Mononuclear cell (primary cell): ENCODE data around the gene PDX1. TPM values are rescaled to one million over a fixed set of nuclear protein-coding genes. Genes with fewer than 3 reads are reported as not detected.

Experiments used
- H3K27me3 ChIP-seq: 2 replicates; pipeline ENCODE4 v1.6.0; 2011; ENCODE audit warnings: low read length, control low read depth; ENCODE audit not compliant: insufficient read depth
- H3K4me1 ChIP-seq: 2 replicates; pipeline ENCODE4 v1.5.1; 2011; ENCODE audit warnings: mild to moderate bottlenecking, low read length, control low read depth; ENCODE audit not compliant: insufficient read depth
- H3K4me3 ChIP-seq: 2 replicates; pipeline ENCODE4 v1.5.1; 2011; ENCODE audit warnings: mild to moderate bottlenecking, low read length, moderate library complexity
- H3K9me3 ChIP-seq: 2 replicates; pipeline ENCODE4 v1.5.1; 2011; ENCODE audit warnings: low read depth, mild to moderate bottlenecking, control low read depth, low read length
- total RNA-seq: library from RNA; depleted of rRNA; stranded (reverse); fragments of >200 nt; gene quantifications from one replicate; pipeline ENCODE4 v1.2.3, GENCODE V29; 2012

The PDX1 gene
- total RNA-seq, 1 donor: not detected

GRCh38 chr13:27928353-27928804 is 8.6 kb downstream of the PDX1 start:
- Histone ChIP-seq H3K4me1 (no peaks in the 10 kb centered on the region), H3K9me3 (no peaks in the 10 kb centered on the region), H3K4me3 (no peak overlapping the region), H3K27me3 (peaks cover 88% of the 10 kb centered on the region)

- Histone ChIP-seq H3K4me1 (no peaks in the 10 kb centered on the region), H3K27me3 (peaks cover 88% of the 10 kb centered on the region), H3K9me3 (no peaks in the 10 kb centered on the region), H3K4me3 (no peak overlapping the region)
These were observed 9.3 kb downstream of the PDX1 start for GRCh38 chr13:27928805-27929753.

- no peaks in the 10 kb centered on the region for H3K4me1 ChIP-seq
- H3K9me3 ChIP-seq: no peaks in the 10 kb centered on the region
- no peak overlapping the region for H3K4me3 ChIP-seq
- peaks cover 84% of the 10 kb centered on the region for H3K27me3 ChIP-seq
These were observed 10.1 kb downstream of the PDX1 start for GRCh38 chr13:27929868-27930267.

- no peaks in the 10 kb centered on the region for H3K4me1 ChIP-seq
- no peaks in the 10 kb centered on the region for H3K9me3 ChIP-seq
- H3K4me3 ChIP-seq: no peak overlapping the region
- peaks cover 52% of the 10 kb centered on the region for H3K27me3 ChIP-seq
These were observed 13.3 kb downstream of the PDX1 start for GRCh38 chr13:27933118-27933517.

DNA sequence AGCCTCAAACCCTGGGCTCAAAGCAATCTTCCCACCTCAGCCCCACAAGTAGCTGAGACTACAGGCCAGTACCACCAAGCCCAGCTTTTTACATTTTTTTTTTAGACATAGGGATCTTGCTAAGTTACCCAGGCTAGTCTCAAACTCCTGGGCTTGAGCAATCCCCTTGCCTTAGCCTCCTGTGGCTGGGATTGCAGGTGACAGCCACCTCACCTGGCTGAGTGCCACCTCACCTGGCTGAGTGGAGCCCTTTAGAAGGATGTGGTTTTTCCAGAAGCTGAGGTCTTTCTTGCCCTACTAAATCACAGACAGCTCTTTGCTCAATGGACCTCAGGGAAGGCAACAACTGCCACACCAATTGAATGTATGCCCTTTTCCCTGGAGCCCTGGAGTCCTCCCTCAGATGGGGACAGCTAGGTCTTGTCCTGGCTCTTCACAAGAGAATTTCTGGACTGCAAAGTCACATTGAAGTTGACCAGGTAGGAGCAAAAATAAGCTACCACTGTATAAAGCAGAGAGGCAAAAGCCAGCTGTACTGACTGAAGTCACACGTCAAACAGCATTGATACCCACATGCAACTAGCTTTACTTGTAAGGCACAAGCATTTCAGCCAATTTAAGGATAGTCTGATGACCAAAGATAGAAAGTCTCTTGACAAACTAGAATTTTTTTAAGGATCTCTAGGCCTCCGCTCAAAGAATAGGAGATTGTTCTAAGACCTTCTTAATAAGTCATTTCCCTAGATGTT is 14.0 kb downstream of the PDX1 start:
- Histone ChIP-seq H3K27me3 (peaks cover 45% of the 10 kb centered on the region), H3K4me3 (no peak overlapping the region), H3K4me1 (no peaks in the 10 kb centered on the region), H3K9me3 (no peaks in the 10 kb centered on the region)

- H3K27me3 ChIP-seq: peaks cover 20% of the 10 kb centered on the region
- H3K4me1 ChIP-seq: no peaks in the 10 kb centered on the region
- H3K4me3 ChIP-seq: no peak overlapping the region
- peaks cover 5% of the 10 kb centered on the region for H3K9me3 ChIP-seq
These were observed 23.2 kb downstream of the PDX1 start for GRCh38 chr13:27942972-27943371.

DNA sequence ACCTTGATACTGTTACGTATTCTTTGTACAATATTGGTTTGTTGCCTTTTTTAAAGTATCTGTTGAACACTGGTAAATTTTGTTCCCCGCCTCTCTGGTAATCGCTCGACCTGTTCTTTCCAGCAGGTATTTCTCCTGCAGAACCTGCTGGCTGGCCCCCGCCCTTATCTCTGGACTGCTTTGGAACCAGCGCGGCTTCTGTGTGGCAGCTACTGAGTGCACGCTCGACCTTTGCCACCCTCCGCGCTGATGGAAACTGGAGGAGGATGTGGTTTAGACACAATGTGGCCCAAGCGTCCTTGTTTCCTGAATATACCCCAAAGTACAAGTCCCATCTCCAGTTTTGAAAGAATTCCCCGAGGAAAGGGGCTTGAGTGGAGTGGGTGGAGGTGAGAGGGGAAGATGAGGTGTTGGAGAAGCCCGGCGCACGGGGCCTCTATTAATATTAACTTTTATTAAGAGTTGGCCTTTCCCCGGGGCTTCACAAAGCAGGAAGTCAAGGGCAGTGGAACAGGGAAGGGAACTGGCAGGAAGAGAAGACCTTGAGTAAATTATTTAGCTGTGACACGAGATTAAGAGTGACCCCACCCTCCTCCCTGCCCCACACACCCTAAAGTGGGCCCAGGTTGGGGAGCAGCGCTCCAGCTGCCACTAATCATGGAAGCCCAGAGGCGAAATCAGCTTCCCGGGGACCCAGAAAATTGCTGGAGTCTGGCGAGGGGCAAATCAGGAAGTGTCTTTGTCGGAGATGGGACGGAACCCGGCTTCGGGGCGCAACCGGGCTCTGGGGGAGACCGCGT is 33.3 kb downstream of the PDX1 start:
- H3K4me3 ChIP-seq: no peak overlapping the region
- H3K4me1 ChIP-seq: peaks cover 19% of the 10 kb centered on the region
- peaks cover 79% of the 10 kb centered on the region for H3K27me3 ChIP-seq
- H3K9me3 ChIP-seq: no peaks in the 10 kb centered on the region

- peaks cover 86% of the 10 kb centered on the region for H3K27me3 ChIP-seq
- peak overlapping the region; percentile 19 for H3K4me3 ChIP-seq
- no peaks in the 10 kb centered on the region for H3K9me3 ChIP-seq
- peaks cover 19% of the 10 kb centered on the region for H3K4me1 ChIP-seq
These were observed 34.0 kb downstream of the PDX1 start for GRCh38 chr13:27953676-27954405.

DNA sequence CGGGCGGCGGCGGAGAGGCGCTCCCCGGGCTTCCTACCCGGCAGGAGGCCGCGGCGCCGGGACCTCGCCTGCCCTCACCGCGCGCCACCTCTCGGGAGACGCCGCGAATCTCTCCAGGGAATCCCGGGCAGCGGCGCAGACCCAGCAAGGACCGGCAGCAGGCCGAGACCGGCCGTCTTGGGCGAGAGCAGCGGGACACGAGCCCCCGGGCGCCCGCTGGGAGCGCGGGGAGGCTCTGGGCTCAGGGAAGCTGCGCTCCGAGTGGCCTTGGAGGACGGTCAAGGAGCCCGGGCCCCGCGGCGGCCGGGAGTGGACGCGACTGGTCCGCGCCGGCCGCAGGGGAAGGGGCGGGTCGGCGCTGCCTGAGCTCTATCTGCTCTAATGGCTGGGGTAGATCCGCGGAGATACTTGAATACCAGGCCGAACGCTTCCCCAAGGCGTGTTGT is 34.6 kb downstream of the PDX1 start:
- H3K9me3 ChIP-seq: no peaks in the 10 kb centered on the region
- peaks cover 92% of the 10 kb centered on the region for H3K27me3 ChIP-seq
- H3K4me1 ChIP-seq: peaks cover 19% of the 10 kb centered on the region
- peak overlapping the region; percentile 19 for H3K4me3 ChIP-seq

GRCh38 chr13:27955014-27955591 is 35.3 kb downstream of the PDX1 start:
- Histone ChIP-seq H3K9me3 (no peaks in the 10 kb centered on the region), H3K4me1 (peaks cover 21% of the 10 kb centered on the region), H3K27me3 (peaks cover 95% of the 10 kb centered on the region), H3K4me3 (no peak overlapping the region)

GRCh38 chr13:27956576-27957300 is 36.9 kb downstream of the PDX1 start:
- Histone ChIP-seq H3K27me3 (peaks cover 98% of the 10 kb centered on the region), H3K9me3 (no peaks in the 10 kb centered on the region), H3K4me1 (peaks cover 35% of the 10 kb centered on the region), H3K4me3 (no peak overlapping the region)

- peaks cover 16% of the 10 kb centered on the region for H3K4me1 ChIP-seq
- no peak overlapping the region for H3K4me3 ChIP-seq
- peaks cover 97% of the 10 kb centered on the region for H3K27me3 ChIP-seq
- no peaks in the 10 kb centered on the region for H3K9me3 ChIP-seq
These were observed 40.2 kb downstream of the PDX1 start for GRCh38 chr13:27959976-27960361.

DNA sequence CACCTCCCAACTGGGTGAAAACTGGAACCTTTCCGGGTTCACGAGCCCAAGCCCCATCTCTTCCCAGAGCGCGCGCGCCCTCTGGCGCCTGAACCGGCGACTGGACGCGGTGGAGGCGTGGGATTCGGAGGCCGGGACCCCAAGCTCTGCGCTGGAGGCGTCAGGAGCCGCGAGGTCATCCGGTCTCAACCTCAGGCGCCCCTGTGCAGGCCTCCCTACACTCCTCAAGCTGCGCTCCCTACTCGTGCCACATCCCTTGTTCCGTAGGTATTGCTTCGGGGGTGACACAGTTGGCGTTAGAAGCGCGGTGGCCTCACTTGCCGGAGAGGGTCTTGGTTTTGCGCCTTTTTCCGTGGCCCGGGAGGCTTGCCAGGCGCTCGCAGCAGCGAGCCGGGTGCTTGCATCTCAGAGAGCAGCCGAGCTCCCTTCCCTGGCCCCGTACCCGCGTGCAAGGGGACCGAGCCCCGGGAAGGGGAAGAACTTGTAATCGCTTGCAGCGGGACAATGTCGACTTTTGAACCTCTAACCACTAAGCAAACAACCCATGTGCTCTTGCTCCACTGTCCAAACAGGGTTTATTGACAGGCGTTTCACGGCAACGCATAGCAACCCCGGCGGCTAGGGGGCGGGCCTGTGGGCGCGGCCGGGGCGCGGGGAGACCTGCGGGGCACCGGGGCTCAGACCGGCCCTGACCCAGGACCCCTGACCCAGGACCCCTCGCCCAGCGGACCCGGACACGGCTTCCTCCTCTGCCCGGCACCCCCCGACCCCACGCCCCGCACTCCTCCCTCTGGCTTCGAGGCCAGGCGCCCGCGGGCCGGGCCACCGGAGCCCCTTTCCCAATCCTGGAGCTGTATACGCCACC is 40.8 kb downstream of the PDX1 start:
- H3K4me3 ChIP-seq: no peak overlapping the region

More for the DNA sequence above, 40.8 kb downstream of the PDX1 start:
- Histone ChIP-seq H3K4me1 (peaks cover 16% of the 10 kb centered on the region), H3K9me3 (no peaks in the 10 kb centered on the region), H3K27me3 (peaks cover 97% of the 10 kb centered on the region)
